Stimulated activated CD4-positive, alpha-beta T cell treated with anti-CD3 and anti-CD28 coated beads, Interleukin-2, amount 100 ng/mL, for 24 hours (primary cell): ENCODE measurements around the gene RNASE2.
"Not testable (repeated sequence)": the region's sequence is repeated elsewhere in the genome, so short reads cannot be mapped to it uniquely, and the experiment has no call there.

Source experiments
- DNase-seq, 2 donors: peaks; one replicate each; pipeline ENCODE4 v3.0.0-alpha.2; 2020

RNASE2 gene

DNA sequence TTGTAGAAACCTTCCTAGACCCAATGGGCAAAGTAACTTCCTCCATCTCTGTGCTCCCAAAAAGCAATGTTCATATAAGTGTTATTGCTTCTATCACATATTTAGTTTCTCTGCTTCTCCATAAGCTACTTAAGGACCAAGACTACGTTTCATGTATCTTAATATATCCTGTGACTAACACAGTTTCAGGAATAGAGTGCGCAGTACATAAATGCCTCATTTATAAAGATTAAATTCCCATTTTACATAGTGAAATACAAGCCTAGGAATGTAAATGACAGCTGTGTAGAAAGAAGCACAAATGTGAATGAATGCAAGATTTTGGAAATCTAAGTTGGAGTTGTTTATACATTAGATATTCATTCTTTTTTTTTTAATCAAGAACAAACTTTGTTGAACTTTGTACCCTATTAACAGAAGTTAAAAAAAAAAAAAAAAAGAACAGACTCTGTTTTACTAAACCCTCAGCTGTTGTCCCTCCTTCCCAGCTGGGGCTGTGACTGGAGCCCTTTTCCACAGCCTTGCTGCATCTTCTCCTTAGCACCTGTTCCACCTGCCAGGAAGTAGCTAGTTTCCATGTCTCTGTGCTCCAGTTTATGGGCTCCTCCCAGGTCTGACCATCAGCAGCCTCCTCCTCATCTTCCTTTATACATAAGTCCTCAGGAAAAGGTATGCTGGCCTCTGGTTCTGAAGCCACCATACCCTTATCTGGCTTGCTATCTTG, 27.5 kb downstream of the RNASE2 start:
- no peak for DNase-seq

DNA sequence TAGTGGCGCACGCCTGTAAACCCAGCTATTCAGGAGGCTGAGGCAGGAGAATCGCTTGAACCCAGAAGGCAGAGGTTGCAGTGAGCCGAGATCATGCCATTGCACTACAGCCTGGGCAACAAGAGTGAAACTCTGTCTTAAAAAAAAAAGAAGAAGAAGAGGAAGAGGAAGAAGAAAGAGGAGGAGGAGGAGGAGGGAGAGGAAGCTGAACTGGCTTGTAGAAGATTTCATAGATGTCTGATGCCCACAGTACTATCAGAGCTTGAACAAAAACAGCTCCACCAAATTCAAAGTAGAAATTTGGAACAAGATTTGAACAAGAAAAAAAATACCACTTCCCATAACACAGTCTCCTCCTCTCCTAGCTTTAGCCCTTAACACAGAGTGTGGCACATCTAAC, 30.4 kb downstream of the RNASE2 start:
- DNase-seq: not testable (repeated sequence)

DNA sequence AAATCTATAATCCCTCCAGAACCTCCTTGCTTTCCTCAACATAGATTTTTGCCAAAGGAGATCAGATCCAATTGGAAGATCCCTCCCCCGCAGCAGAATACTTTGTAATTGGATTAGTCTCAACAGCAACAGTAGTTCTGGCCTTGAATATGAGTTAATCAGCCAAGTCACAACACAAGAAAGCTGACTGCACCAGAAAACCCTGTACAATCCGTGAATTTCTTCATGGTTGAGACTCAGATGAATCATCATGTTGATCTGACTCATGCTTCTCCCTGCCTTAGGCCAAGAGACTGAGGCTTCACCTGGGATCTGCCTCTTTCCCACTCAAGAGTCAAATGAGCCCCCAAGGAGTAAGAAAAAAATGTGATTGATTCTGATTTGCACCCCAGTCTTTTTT, 31.5 kb downstream of the RNASE2 start:
- no peak for DNase-seq

DNA sequence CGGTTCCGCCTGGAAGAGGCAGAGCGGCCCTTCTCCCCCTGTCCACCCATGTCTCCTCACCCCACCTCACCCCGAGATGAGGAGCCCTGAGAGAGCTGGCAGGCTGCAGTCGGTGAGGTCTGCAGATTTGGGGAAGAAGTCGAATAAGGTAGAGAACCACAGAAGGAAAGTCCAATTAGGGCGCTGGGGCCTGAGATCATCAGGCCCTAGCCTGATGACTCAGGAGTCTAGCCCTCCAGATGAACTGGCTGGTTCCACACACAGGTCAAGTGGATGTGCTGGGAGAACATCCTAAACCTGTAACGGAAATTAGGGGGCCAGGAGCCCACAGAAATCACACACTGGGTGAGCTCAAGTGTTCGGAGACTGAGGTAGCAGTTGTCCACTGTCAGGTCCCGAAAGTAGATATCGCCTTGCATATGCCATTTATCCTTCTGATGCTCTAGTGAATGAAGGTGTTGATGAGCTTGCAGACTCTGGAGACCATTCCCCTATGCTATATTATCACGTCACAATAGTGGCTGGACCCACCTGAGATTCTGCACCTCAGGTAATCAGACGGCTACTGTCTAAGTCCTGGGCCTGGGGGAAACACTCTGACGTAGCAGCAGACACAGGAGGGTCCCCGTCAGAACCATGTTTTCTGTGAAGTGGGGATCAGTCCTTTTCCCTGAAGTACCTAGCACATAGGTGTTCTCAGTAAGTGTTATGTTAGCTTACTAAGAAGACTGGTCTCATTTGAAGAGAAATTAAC, 33.6 kb downstream of the RNASE2 start:
- DNase-seq: no peak

DNA sequence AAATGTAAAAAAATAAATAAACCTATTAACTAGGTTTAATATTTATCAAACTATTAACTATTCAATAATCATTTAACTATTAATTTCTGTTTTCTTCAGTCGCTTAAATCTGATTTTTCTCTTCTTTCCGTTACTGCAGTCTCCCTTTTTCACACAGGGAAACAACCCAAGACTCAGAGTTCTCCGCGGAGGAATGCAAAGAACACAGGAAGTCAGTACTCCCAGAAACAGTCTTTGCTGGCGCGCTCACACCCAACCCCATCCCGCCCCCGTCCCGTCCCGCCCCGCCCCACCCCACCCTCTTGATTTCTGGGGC, 34.1 kb downstream of the RNASE2 start:
- no peak for DNase-seq

DNA sequence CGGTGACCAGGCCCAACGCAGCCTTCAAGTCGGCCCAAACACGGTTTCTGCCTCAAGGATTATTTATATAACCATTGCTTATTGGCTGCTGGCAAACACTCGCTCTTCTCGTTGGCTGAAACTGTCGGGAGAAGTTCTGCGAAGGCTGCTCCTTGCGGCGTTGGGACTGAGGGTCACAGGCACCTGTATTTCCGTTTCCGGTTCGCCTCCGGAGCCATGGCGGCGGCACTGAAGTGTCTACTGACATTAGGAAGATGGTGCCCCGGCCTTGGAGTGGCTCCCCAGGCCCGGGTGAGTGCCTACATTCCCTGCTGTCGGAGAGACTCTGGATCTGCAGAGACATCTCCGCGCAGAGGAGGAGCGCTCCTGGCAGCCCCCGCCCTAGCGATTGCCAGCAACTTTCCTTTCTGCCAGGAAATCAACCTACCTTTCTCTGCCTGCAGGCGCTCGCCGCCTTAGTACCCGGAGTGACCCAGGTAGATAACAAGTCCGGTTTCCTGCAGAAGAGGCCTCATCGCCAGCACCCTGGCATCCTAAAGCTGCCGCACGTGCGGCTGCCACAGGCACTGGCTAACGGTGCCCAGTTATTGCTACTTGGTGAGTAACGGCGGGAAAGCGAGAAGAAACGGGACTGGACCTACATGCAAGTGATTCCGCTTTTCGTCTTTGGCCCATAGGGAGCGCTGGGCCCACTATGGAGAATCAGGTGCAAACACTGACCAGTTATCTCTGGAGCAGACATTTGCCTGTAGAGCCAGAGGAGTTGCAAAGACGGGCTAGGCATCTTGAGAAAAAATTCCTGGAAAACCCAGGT, 34.7 kb downstream of the RNASE2 start, which contains the start of gene METTL17:
TSS of gene METTL17 (plus strand) at position 194 of the 814 bp plus-strand sequence. CDS start at position 217, 23 bp downstream.
- peak; percentile 88 to 89 for DNase-seq

DNA sequence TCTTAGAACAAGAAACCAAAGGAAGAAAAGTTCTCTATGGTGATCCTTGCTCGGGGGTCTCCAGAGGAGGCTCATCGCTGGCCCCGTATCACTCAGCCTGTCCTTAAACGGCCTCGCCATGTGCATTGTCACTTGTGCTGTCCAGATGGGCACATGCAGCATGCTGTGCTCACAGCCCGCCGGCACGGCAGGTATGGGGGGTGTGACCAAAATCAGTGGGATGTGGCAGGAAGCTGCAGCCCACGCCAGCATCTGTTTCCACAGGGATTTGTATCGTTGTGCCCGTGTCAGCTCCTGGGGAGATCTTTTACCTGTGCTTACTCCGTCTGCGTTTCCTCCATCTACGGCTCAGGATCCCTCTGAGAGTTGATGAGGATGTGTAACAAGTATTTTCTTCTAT, 41.2 kb downstream of the RNASE2 start:
- DNase-seq: no peak

DNA sequence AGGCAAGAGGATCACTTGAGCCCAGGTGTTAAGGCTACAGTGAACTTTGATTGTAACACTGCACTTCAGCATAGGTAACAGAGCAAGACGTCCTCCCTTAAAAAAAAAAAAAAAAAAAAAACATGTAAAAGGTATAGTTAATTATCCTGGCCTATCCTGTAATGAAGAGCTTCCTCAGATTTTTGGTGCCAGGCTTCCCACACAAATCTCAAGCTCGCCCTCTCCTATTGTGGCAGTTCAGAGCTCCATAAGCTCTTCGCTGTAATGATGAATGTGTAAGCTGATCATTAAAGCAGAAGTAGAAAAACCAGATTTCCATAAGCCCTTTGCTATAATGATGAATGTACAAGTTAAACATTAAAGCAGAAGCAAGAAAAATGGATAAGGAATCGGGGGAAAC, 41.8 kb downstream of the RNASE2 start:
- no peak for DNase-seq

DNA sequence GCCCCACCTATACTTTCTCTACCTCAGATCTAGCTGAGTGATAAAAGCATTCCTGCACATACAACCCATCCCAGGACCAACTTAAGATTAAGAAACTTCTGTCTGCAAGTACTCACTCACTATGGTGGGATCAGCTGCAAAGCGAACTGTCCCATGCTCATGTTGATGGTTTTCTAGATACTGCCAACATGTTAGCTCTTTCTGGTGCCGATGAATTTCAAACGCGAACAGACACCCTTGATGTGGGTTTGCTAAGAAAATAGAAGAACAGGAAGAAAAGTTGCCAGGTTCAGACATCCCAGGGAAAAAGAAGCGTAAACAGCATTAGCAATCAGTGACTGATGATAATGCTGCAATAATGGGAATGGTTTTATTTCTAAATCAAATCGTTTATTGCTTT, 42.3 kb downstream of the RNASE2 start:
- DNase-seq: no peak

DNA sequence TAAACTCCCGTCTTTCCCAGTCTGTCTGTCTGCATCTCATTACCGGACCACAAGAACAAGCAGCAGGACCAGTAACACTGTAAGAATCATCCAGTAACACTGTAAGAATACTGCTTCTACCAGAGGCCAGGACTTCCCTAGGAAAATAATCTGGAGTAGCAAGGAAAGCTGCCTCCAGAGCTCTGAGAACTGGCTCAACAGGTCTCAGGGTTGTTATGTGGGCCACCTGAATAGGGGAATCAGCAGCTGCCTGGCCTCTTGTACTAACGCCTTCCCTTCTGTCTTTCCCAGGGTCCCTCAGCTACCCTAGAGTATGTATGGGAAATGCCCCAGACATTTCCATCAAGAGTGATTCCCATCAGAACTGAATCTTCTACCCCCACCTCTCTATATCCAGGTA, 42.9 kb downstream of the RNASE2 start:
- DNase-seq: no peak

DNA sequence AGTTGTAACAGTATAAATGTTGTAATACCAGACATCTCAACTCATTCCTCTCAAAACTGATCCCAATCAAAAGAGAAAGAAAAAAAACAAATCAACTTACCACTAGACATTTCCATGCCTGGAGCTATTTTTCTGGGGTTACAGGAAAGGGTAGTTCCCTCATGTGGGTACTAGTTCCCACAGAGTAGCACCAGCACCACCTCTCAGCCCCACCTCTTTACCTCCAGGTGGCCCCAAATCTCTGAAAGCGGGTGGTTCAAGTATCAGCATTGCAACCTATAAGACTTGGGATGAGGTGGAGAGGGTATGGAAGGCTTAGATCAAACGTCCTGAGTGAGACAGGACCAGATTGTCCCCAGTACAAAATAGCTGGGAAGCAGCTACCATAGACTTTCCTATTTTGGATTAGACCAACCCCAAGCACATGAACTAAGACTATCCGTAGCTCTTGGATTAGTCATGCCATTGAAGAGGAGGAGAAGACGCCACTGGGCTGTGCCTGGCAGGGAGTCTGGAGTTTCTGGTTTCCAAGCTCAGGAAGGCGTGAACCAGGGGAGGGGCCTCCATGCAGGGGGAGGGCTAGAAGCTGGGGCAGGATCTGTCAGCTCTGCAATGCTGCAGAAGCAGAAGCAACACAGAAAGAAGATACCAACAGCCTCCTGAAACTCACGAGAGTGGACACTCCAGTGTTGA, 43.5 kb downstream of the RNASE2 start, which contains the start of gene SLC39A2:
TSS of gene SLC39A2 (plus strand) at position 620 of the 693 bp plus-strand sequence. CDS start 154 bp downstream, outside the sequence.
- no peak for DNase-seq

DNA sequence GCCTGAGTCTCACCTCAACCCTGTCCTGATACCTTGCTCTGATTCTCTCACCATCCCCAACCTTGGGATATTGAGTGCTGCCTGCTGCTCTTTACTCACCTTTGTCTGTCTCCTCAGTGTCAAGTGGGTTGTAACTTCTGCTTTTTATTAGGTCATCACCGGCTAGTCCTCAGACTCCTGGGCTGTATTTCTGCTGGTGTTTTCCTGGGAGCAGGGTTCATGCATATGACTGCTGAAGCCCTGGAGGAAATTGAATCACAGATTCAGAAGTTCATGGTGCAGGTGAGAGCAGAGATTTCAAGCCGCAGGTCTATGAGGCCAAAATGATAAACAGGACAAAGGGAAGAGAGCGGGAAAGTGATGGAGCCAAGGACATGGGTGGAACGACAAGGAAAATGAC, 44.3 kb downstream of the RNASE2 start:
- DNase-seq: no peak

DNA sequence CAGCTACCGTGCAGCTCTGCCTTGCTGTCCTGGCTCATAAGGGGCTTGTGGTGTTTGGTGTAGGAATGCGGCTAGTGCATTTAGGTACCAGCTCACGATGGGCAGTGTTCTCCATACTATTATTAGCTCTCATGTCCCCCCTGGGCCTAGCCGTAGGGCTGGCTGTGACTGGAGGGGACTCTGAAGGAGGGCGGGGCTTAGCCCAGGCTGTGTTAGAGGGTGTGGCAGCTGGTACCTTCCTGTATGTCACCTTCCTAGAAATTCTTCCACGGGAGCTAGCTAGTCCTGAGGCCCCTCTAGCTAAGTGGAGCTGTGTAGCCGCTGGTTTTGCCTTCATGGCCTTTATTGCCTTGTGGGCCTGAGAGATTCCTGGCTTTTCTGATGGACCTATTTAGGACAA, 45.9 kb downstream of the RNASE2 start:
- no peak for DNase-seq

DNA sequence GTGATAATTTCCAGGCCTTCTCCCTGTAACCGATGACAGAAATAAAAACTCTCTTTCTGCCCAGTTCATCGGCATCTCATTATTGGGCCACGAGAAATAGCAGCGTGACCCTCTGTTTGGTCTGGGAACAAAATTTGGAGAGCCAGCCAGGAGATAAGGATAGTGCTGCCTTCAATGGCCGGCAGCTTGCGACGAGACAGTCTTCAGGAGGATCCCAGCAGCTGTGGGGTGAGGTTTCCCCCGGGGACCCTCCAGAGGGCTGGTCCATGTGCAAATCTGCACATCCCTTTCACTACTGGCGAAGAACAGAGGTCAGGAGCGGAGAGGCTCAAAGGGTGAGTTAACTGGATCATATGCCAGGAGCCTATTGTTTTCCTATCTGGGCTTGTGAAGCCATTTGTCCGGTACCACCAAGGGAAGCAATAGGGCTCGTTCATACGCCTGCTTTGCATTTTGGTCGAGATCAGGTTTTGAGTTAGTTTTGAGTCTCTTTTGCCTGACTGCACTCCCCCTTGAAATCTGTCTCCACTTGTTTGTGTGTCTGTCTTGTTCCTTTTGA, 48.6 kb downstream of the RNASE2 start:
- no peak for DNase-seq
